Activated naive CD4-positive, alpha-beta T cell (primary cell): ENCODE data around the gene RBM46.

ENCODE experiments used
- DNase-seq, 4 experiments: peaks; one replicate each; lab custom pipeline; 2025; lab: John Stamatoyannopoulos, UW

RBM46 gene, protein sequence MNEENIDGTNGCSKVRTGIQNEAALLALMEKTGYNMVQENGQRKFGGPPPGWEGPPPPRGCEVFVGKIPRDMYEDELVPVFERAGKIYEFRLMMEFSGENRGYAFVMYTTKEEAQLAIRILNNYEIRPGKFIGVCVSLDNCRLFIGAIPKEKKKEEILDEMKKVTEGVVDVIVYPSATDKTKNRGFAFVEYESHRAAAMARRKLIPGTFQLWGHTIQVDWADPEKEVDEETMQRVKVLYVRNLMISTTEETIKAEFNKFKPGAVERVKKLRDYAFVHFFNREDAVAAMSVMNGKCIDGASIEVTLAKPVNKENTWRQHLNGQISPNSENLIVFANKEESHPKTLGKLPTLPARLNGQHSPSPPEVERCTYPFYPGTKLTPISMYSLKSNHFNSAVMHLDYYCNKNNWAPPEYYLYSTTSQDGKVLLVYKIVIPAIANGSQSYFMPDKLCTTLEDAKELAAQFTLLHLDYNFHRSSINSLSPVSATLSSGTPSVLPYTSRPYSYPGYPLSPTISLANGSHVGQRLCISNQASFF

DNA sequence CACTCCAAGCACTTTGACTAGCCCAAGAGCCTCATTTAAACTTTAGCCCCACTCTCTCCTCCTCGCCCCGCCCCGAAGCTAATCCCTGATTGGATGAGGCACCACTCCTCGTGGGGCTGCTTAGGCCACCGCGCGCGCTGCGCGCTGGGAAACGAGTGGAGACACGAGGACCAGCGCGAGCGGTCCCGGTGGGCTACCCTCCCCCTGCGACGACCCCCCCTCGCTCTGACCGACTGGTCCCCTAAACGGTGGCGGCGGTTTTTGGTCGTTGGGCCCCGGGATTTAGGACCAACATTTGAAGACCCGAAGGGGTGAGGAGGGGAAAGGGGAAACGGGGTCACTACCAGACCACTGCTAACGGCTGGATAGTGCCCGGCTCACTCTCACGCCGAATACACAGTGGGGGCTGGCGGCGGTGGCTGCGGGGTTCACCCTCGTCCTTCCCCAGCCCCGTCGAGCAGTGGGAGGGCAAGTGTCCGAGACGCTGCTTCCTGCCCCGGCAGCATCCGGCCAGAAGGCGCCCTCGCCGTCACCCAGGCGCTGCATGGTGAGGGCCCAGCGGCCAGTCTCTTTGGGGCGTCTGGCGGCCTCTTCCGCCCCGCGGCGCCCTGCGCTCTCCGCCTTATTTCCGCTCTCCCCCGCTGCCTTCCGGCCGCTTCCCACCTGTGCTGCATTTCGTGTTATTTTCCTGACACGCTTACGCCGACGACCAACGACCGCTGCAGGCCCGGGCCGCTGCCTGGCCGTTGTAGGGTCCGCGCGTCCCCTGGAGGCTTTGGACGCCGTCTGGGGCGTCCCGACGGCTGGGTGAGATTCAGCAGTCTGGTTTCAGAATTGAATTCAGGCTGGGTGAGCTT, at the start of gene RBM46:
RBM46 (plus strand) TSS at position 147 of the 857 bp plus-strand sequence. CDS start 15,481 bp downstream, outside the sequence.
- DNase-seq, result no peak

DNA sequence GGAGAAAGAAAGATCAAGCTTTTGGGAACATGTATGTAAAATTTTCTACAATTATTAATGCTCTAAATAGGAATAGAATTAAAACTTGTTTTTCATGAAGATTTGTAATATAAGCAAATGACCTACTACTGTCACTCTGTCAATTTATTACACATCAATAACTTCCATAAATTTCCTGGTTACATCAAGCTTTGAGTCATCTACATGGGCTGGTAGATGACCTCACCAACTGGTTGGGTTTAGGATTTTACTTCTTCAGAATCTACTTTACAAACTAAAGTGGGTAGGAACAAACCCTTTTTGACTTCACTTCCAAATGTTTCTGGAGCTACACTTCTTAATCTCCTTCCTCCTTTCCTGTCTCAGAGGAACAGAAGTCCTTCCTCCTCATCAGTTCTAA, 49.3 kb upstream of the RBM46 start:
- DNase-seq, result no peak

DNA sequence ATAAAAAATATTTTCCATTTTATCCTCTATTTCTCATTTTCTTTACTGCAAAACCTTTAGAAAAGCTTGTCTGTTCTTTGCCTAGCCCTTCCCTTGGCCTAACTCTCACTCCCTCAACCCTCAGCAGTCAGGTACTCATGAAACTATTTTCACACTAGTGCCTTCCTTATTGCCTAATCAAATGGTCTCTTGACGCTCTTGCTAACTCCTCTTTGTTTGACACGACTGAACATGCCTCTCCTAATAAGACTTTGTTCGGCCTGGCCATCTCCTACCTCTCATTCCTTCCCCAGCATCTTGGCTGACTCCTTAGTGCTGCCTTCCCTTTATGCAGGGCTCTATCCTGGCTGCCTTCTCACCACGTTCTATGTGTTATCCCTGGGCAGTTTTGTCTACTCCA, 48.4 kb upstream of the RBM46 start:
- no peak for DNase-seq

- no peak for DNase-seq
Observed at GRCh38 chr4:154736770-154737169, 44.3 kb upstream of the RBM46 start.

- no peak for DNase-seq
Observed at GRCh38 chr4:154738426-154738825, 42.6 kb upstream of the RBM46 start.

- no peak for DNase-seq
Observed at GRCh38 chr4:154739111-154739510, 42.0 kb upstream of the RBM46 start.

DNA sequence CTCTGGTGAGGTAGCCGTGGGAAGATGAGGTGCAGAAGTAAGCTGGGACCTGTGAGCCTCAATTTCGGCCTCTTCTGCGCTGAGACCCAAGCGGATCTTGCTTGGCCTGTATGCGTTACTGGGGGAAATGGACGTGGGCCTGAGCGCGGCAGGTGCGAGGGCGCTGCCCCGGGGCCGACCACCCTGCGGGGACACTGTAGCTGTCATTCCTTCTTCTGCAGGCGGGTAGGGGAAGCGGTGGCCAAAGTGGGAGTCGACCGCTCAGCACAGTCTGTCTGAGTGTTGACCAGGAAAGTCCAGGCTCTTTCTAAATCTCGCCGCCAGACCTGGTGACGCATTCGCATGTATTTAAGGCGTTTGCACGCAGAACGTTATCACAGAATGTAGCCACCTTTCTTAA, 40.6 kb upstream of the RBM46 start:
- no peak for DNase-seq

DNA sequence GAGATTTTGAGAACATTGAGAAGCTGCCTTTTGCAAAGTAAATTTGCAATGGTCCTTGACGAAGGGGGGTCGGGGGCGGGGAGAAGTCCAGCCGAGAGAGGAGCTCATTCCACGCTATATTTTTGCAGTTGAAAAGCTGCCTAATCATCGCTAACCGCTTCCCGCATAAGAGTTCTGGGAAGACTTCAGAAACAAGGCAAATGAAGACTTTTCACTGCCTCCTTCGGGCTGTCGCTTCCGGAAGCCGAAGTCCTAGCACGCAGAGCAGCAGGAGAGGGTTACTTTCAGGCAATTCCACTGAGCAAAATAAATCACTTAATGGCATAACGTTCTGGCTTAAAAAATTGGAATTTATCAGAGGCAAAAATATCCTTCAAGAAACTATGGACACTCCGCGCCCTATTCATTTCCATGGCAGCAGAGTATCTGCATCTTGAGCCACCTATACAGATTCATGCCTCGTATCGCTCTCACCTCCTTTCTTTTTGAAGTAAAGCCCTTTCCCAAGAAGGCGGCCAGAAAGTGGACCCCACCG, 39.9 kb upstream of the RBM46 start:
- DNase-seq, result no peak

GRCh38 chr4:154741922-154742850, 38.9 kb upstream of the RBM46 start:
- DNase-seq, result no peak

- DNase-seq, result peak in 2 of 4 experiments; percentile 11
Observed at GRCh38 chr4:154743683-154744340, 37.3 kb upstream of the RBM46 start, which contains the start of gene LRAT. Gene LRAT (plus strand): TSS chr4:154744000. CDS start chr4:154744327, 327 bp downstream.

DNA sequence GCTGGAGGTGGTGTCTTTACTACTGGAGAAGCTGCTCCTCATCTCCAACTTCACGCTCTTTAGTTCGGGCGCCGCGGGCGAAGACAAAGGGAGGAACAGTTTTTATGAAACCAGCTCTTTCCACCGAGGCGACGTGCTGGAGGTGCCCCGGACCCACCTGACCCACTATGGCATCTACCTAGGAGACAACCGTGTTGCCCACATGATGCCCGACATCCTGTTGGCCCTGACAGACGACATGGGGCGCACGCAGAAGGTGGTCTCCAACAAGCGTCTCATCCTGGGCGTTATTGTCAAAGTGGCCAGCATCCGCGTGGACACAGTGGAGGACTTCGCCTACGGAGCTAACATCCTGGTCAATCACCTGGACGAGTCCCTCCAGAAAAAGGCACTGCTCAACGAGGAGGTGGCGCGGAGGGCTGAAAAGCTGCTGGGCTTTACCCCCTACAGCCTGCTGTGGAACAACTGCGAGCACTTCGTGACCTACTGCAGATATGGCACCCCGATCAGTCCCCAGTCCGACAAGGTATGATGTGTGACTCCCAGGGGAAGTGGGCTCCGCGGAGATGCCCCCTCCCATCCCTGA, 36.6 kb upstream of the RBM46 start:
- DNase-seq, result no peak

DNA sequence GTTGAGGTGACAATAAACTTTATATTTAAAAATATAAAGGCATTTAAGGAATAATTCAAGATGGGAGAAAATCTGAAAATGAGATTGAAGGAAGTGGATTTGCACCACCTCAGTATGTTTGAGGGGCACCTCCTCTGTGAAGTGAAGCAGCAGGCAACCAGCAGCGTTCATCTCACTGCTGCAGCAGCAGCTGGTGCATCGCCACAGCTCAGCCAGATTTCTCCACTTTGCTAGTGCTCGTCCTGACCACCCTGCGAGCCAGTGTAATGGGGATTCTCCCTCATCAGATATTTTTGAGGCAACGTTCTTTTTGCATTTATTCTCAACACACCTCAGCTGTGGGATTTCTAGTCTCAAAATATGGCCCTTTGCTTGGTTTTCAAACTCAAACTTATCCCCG, 23.4 kb upstream of the RBM46 start:
- DNase-seq, result no peak

- DNase-seq, result no peak
Observed at GRCh38 chr4:154760895-154761294, 20.2 kb upstream of the RBM46 start.

GRCh38 chr4:154778264-154778663, 2.8 kb upstream of the RBM46 start:
- no peak for DNase-seq

DNA sequence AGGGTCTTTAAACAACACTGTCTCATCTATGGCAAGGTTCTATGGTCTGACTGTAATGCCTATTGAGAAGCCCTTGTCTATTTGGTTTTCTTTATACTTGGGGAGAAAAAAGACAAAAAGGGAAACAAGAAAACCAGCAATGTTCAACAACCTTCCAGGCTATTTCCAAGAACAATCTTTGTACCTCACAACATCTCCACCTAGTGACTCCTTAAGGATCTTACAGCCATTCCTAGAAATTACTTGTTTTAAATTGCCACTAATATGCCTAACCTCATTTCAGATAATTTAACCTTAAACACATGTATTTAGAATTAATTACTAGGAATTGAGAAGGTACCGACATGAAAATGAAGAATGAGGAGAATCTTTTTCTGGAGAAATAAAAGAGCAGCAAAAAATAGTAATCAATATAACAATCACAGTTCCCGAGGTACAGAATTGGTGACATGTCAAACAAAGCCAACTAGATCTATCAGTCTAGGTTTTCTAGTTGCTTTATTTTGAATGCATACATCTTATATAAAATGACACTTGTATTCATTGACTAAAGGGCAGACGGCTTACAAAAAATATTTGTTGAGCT, 1.6 kb upstream of the RBM46 start:
- no peak for DNase-seq

DNA sequence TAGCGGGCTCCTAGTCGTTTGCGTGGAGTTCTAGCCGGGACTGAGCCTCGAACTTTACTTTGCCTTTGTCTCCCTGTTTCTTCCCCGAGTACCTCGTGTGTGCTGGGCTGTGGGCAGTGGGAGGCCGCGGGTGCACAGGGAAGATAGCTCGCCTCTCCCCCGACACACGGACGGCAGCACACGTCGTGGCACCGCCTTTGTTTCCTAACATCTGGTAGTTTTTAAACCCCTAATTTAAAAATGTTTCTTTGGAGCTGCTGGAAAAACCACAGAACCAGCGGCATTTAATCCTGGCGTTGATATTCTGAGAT, 866 bp downstream of the RBM46 start:
- no peak for DNase-seq

- no peak for DNase-seq
Observed at GRCh38 chr4:154807042-154807630, 26.1 kb downstream of the RBM46 start.

DNA sequence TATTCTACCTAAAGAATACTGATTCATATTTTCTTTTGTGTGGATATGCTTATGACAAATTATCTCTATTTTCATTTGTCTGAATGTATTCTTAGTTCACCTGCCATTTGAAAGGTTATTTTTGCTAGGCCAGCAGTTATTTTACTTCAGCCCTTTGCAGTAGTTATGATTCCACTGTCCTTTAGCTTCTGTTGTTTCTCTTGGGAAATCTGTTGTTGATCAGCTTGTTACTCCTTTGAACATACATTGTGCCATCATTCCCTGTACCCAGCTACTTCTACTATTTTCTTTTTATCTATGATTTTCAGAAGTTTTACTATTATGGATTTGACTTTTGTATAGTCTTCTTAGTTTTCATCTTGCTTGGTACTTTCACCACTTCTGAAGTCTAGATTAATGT, 37.2 kb downstream of the RBM46 start:
- no peak for DNase-seq

DNA sequence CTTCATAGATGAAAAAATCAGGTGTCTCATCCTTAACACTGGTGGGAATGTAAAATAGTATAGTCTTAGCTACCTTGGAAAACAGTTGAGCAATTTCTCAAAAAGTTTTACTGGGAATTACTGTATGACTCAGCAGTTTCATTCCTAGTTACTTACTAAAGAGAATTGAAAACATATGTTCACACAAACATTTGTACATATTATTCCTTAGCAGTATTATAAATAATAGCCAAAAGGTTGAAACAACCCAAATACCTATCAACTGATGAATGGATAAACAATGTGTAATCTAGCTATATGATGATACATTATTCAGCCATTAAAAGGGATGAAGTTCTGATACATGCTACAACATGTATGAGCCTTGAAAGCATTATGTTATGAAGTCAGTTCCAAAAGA, 41.7 kb downstream of the RBM46 start:
- no peak for DNase-seq

DNA sequence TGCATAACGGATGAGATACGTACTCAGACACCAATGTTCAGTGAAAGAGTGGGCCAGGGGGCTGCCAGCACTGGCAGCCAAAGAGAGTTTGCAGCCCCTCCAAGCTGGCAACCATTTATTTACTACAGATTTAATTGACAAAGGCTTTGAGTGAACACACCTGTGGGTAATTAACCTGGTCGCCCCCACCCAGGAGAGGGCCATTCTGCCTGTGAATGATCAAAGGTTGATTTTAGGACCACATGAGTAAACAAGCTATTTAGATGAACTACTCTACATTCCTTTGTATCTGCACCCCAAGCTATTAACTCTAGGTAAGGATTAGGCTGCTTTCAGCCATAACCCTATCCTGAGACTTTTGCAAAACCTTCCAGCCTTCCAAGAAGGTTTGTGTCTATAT, 55.0 kb downstream of the RBM46 start:
- no peak for DNase-seq
